Anterior cingulate cortex (tissue), 58 donors: ENCODE results near the gene DGKQ.

ENCODE experiments used
- DNase-seq, 58 donors: peaks; one replicate each; lab custom pipeline; 2025; lab: John Stamatoyannopoulos, UW

Gene DGKQ

GRCh38 chr4:1011022-1011665, 37.8 kb upstream of the DGKQ start, which contains the start of gene FGFRL1:
FGFRL1 (plus strand) TSS chr4:1011626; CDS start chr4:1012486, 860 bp downstream.
- DNase-seq: peak in 50 of 58 donors; percentile 6 to 79 (median 56)

GRCh38 chr4:1010395-1011021, 37.1 kb upstream of the DGKQ start:
- DNase-seq: peak in 2 of 58 donors; percentile 17 to 19

GRCh38 chr4:1009542-1010394, 36.4 kb upstream of the DGKQ start:
- DNase-seq: peak in 47 of 58 donors; percentile 22 to 77 (median 53)

GRCh38 chr4:1008840-1009541, 35.6 kb upstream of the DGKQ start:
- peak in 6 of 58 donors; percentile 18 to 53 (median 30) for DNase-seq

GRCh38 chr4:1006856-1007255, 33.5 kb upstream of the DGKQ start:
- no peak for DNase-seq

- DNase-seq: no peak
Measured at GRCh38 chr4:1004557-1005485, 31.5 kb upstream of the DGKQ start.

GRCh38 chr4:1004071-1004418, 30.7 kb upstream of the DGKQ start:
- no peak for DNase-seq

GRCh38 chr4:1003271-1004070, 30.1 kb upstream of the DGKQ start:
- no peak for DNase-seq

- no peak for DNase-seq
Measured at GRCh38 chr4:1002631-1003251, 29.4 kb upstream of the DGKQ start.

- no peak for DNase-seq
Measured at GRCh38 chr4:1002131-1002630, 28.8 kb upstream of the DGKQ start.

- no peak for DNase-seq
Measured at GRCh38 chr4:1001561-1002130, 28.3 kb upstream of the DGKQ start.

- no peak for DNase-seq
Measured at GRCh38 chr4:1000686-1001260, 27.4 kb upstream of the DGKQ start.

GRCh38 chr4:999882-1000425, 26.6 kb upstream of the DGKQ start:
- no peak for DNase-seq

- peak in 1 of 58 donors; percentile 10 for DNase-seq
Measured at GRCh38 chr4:999240-999863, 26.0 kb upstream of the DGKQ start.

- no peak for DNase-seq
Measured at GRCh38 chr4:998096-998691, 24.8 kb upstream of the DGKQ start.
